Smooth muscle cell (in vitro differentiated cells): ENCODE results near the gene WDR88. TPM values are rescaled to one million over a fixed set of nuclear protein-coding genes. Genes with fewer than 3 reads are reported as not detected.

Experiments used
- DNase-seq: peaks from one replicate; lab custom pipeline; 2025; ENCODE audit not compliant: unreplicated experiment; lab: John Stamatoyannopoulos, UW
- H2AFZ ChIP-seq: fragments of 200-600 bp; sonication (generic); 2 replicates; pipeline ENCODE4 v1.6.0; 2016; ENCODE audit warnings: antibody characterized with exemption, low read depth, mild to moderate bottlenecking
- H3F3A ChIP-seq: fragments of 200-600 bp; sonication (generic); 2 replicates; pipeline ENCODE4 v1.6.0; 2017; ENCODE audit warnings: antibody characterized with exemption, low read depth
- H3K27ac ChIP-seq: fragments of 200-600 bp; sonication (generic); 2 replicates; pipeline ENCODE4 v1.5.1; 2016; ENCODE audit warnings: low read depth, mild to moderate bottlenecking
- H3K27me3 ChIP-seq: fragments of 200-600 bp; sonication (generic); 2 replicates; pipeline ENCODE4 v1.6.1; 2016; ENCODE audit warnings: low read depth, mild to moderate bottlenecking
- H3K36me3 ChIP-seq: fragments of 200-600 bp; sonication (generic); 2 replicates; pipeline ENCODE4 v1.5.1; 2016; ENCODE audit warnings: low read depth
- H3K4me1 ChIP-seq: fragments of 200-600 bp; sonication (generic); 2 replicates; pipeline ENCODE4 v1.5.1; 2016; ENCODE audit warnings: low read depth
- H3K4me2 ChIP-seq: fragments of 200-600 bp; sonication (generic); 2 replicates; pipeline ENCODE4 v1.6.0; 2016; ENCODE audit warnings: mild to moderate bottlenecking
- H3K4me3 ChIP-seq: fragments of 200-600 bp; sonication (generic); 2 replicates; pipeline ENCODE4 v1.5.1; 2016; ENCODE audit warnings: mild to moderate bottlenecking
- H3K79me2 ChIP-seq: fragments of 200-600 bp; sonication (generic); 2 replicates; pipeline ENCODE4 v1.6.0; 2016; ENCODE audit warnings: low read depth, mild to moderate bottlenecking
- H3K9ac ChIP-seq: fragments of 200-600 bp; sonication (generic); 2 replicates; pipeline ENCODE4 v1.6.0; 2016; ENCODE audit warnings: low read depth
- H3K9me3 ChIP-seq: fragments of 200-600 bp; sonication (generic); replicated peaks from 2 replicates; pipeline ENCODE4 v1.5.1; 2016; ENCODE audit warnings: low read depth
- H4K20me1 ChIP-seq: fragments of 200-600 bp; sonication (generic); 2 replicates; pipeline ENCODE4 v1.6.0; 2016; ENCODE audit warnings: low read depth
- WGBS: methylation state at CpG from one replicate; pipeline ENCODE4 v1.1.7; 2016; ENCODE audit warnings: low lambda C conversion rate; 5-methylcytosine and 5-hydroxymethylcytosine counted together
- polyA plus RNA-seq: library from polyadenylated mRNA; unstranded; fragments of >200 nt; fragmentation: Nextera tagmentation; extraction: Ambion mirVana; gene quantifications from 2 replicates; pipeline ENCODE4 v1.2.1, GENCODE V29; 2016
- total RNA-seq: library from RNA; depleted of rRNA; stranded (reverse); fragments of >200 nt; gene quantifications from 2 replicates; pipeline ENCODE4 v1.2.3, GENCODE V29; 2014
- TF ChIP-seq, protein P1 (sequence below): fragments of 200-600 bp; sonication (generic); IDR thresholded peaks from 2 replicates; pipeline ENCODE4 v1.5.1; 2017; ENCODE audit warnings: borderline replicate concordance, mild to moderate bottlenecking, antibody characterized with exemption; ENCODE audit not compliant: insufficient read depth, poor library complexity, severe bottlenecking

The WDR88 gene
- total and polyA plus RNA-seq, 2 experiments from 2014 or later: not detected

DNA sequence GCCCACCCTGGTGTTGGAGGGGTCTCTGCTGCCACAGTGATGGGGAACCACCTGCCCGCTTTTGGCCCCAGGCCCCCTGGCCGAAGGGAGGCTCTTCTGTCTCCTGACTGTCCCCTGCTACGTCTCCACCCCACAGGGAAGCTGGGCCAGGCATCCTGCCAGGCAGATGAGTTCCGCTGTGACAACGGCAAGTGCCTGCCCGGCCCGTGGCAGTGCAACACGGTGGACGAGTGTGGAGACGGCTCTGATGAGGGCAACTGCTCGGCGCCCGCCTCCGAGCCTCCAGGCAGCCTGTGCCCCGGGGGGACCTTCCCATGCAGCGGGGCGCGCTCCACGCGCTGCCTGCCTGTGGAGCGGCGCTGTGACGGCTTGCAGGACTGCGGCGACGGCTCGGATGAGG lies 73.2 kb downstream of the WDR88 start:
- TF ChIP-seq, protein P1, sequence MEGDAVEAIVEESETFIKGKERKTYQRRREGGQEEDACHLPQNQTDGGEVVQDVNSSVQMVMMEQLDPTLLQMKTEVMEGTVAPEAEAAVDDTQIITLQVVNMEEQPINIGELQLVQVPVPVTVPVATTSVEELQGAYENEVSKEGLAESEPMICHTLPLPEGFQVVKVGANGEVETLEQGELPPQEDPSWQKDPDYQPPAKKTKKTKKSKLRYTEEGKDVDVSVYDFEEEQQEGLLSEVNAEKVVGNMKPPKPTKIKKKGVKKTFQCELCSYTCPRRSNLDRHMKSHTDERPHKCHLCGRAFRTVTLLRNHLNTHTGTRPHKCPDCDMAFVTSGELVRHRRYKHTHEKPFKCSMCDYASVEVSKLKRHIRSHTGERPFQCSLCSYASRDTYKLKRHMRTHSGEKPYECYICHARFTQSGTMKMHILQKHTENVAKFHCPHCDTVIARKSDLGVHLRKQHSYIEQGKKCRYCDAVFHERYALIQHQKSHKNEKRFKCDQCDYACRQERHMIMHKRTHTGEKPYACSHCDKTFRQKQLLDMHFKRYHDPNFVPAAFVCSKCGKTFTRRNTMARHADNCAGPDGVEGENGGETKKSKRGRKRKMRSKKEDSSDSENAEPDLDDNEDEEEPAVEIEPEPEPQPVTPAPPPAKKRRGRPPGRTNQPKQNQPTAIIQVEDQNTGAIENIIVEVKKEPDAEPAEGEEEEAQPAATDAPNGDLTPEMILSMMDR: no peak
- peaks cover 9% of the 10 kb centered on the region for H4K20me1 ChIP-seq
- H3K79me2 ChIP-seq: no peaks in the 10 kb centered on the region
- 94% methylated on average over 21 of the region's 27 CpGs for WGBS
- H3K36me3 ChIP-seq: no peaks in the 10 kb centered on the region
- H3K4me3 ChIP-seq: no peak overlapping the region
- no peak for DNase-seq
- H3K4me1 ChIP-seq: no peaks in the 10 kb centered on the region
- no peaks in the 10 kb centered on the region for H3K27me3 ChIP-seq
- H3K9me3 ChIP-seq: no peaks in the 10 kb centered on the region
- H3K4me2 ChIP-seq: no peak overlapping the region
- no peak overlapping the region for H2AFZ ChIP-seq
- H3K9ac ChIP-seq: no peak overlapping the region
- H3K27ac ChIP-seq: no peak overlapping the region
- no peaks in the 10 kb centered on the region for H3F3A ChIP-seq

- H3K4me2 ChIP-seq: no peak overlapping the region
- no peaks in the 10 kb centered on the region for H3F3A ChIP-seq
- 97% methylated on average over 56 of the region's 64 CpGs for WGBS
- TF ChIP-seq, protein P1: no peak
- H3K9me3 ChIP-seq: no peaks in the 10 kb centered on the region
- H3K27me3 ChIP-seq: no peaks in the 10 kb centered on the region
- H2AFZ ChIP-seq: no peak overlapping the region
- H3K9ac ChIP-seq: no peak overlapping the region
- no peak for DNase-seq
- no peaks in the 10 kb centered on the region for H3K4me1 ChIP-seq
- H3K4me3 ChIP-seq: no peak overlapping the region
- H3K27ac ChIP-seq: no peak overlapping the region
- peaks cover 9% of the 10 kb centered on the region for H4K20me1 ChIP-seq
- H3K36me3 ChIP-seq: no peaks in the 10 kb centered on the region
- H3K79me2 ChIP-seq: no peaks in the 10 kb centered on the region
Observed at GRCh38 chr19:33205531-33206260, 73.8 kb downstream of the WDR88 start.

DNA sequence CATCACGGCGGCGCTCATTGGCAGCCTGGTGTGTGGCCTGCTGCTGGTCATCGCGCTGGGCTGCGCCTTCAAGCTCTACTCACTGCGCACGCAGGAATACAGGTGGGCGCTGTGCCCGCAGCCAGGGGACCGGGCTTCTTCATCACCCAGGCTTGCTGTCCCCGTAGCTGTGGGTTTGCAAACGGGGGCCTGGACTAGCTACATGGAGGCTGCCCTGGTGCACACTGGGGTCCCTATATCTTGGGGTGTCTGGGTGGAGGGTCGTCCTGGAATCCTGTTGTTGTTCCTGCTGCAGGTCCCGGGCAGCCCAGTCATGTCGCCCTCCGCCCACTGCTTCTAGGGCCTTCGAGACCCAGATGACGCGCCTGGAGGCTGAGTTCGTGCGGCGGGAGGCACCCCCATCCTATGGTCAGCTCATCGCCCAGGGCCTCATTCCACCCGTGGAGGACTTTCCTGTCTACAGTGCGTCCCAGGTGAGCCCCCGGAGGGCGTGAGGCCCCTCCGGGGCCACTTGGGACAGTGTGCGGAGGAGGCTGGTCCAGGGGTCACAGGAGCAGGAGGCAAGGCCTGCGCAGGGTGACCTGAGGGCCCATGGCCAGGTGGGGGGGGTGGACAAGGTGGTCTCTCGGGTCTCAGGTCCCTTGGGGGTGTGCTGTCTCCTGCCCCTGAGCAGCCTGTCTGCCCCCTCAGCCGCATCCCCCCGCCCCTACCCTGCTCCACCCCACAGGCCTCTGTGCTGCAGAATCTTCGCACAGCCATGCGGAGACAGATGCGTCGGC lies 74.5 kb downstream of the WDR88 start:
- H3K9ac ChIP-seq: no peak overlapping the region

More for the DNA sequence above, 74.5 kb downstream of the WDR88 start:
- no peak for DNase-seq
- H4K20me1 ChIP-seq: peaks cover 8% of the 10 kb centered on the region
- H3K9me3 ChIP-seq: no peaks in the 10 kb centered on the region
- H2AFZ ChIP-seq: no peak overlapping the region
- H3K36me3 ChIP-seq: no peaks in the 10 kb centered on the region
- no peaks in the 10 kb centered on the region for H3F3A ChIP-seq
- whole genome bisulfite sequencing: 95% methylated on average over 37 of the region's 38 CpGs
- no peaks in the 10 kb centered on the region for H3K27me3 ChIP-seq
- no peak overlapping the region for H3K4me3 ChIP-seq
- TF ChIP-seq, protein P1: no peak
- no peak overlapping the region for H3K4me2 ChIP-seq
- no peaks in the 10 kb centered on the region for H3K79me2 ChIP-seq
- no peaks in the 10 kb centered on the region for H3K4me1 ChIP-seq
- H3K27ac ChIP-seq: no peak overlapping the region
